Stimulated activated CD8-positive, alpha-beta memory T cell treated with anti-CD3 and anti-CD28 coated beads, Interleukin-4, amount 100 ng/mL, for 1 hour (primary cell): ENCODE results near the gene TEF.
"Not testable (repeated sequence)": the region's sequence is repeated elsewhere in the genome, so short reads cannot be mapped to it uniquely, and the experiment has no call there.

Source experiments
- DNase-seq, 2 donors: peaks; one replicate each; pipeline ENCODE4 v3.0.0-alpha.2; 2020; ENCODE audit warnings: low read depth in 2 of 2, low spot score in 1 of 2

TEF gene

GRCh38 chr22:41417622-41418390, 36.1 kb downstream of the TEF start:
- DNase-seq: no peak

GRCh38 chr22:41418717-41419116, 37.0 kb downstream of the TEF start:
- DNase-seq: no peak

- no peak for DNase-seq
Measured at GRCh38 chr22:41425660-41426365, 44.1 kb downstream of the TEF start.

GRCh38 chr22:41429232-41429950, 47.6 kb downstream of the TEF start:
- no peak for DNase-seq

- DNase-seq: no peak
Measured at GRCh38 chr22:41429951-41430332, 48.2 kb downstream of the TEF start.

- DNase-seq: no peak
Measured at GRCh38 chr22:41431656-41432055, 49.9 kb downstream of the TEF start.

- not testable (repeated sequence) for DNase-seq
Measured at GRCh38 chr22:41433480-41433879, 51.7 kb downstream of the TEF start.

GRCh38 chr22:41434361-41435003, 52.7 kb downstream of the TEF start:
- DNase-seq: not testable (repeated sequence)

- no peak for DNase-seq
Measured at GRCh38 chr22:41435560-41435959, 53.8 kb downstream of the TEF start.

GRCh38 chr22:41436322-41437113, 54.8 kb downstream of the TEF start:
- no peak for DNase-seq

- no peak for DNase-seq
Measured at GRCh38 chr22:41437198-41437597, 55.5 kb downstream of the TEF start.

- DNase-seq: not testable (repeated sequence)
Measured at GRCh38 chr22:41440511-41440910, 58.8 kb downstream of the TEF start.

GRCh38 chr22:41442240-41442792, 60.6 kb downstream of the TEF start:
- DNase-seq: no peak

GRCh38 chr22:41444360-41445128, 62.8 kb downstream of the TEF start:
- peak; percentile 58 to 71 for DNase-seq

- peak in 1 of 2 donors; percentile 8 for DNase-seq
Measured at GRCh38 chr22:41445129-41446056, 63.7 kb downstream of the TEF start.

GRCh38 chr22:41446057-41446501, 64.3 kb downstream of the TEF start:
- no peak for DNase-seq

GRCh38 chr22:41446639-41447434, 65.1 kb downstream of the TEF start, which contains the start of gene TOB2:
TSS of gene TOB2 (minus strand) at chr22:41446801. CDS start at chr22:41437345, 9,456 bp downstream.
- DNase-seq: peak; percentile 80 to 90
